HCT116 (cell line): ENCODE results near the gene DPH2. TPM values are rescaled to one million over a fixed set of nuclear protein-coding genes. Genes with fewer than 3 reads are reported as not detected.

Experiments
- ATAC-seq: fragments of 200-7000 bp; cut with Tn5 transposase; 2 replicates; pipeline ENCODE4 v1.9.1; 2020; ENCODE audit warnings: mild to moderate bottlenecking, moderate library complexity
- BruUV-seq: library from RNA; stranded (reverse); fragments of 400-500 nt; replicated peaks from 2 replicates; lab custom pipeline; 2021; lab: Mats Ljungman, UMichigan
- CTCF ChIA-PET: fragments of 300-600 bp; sonication (Branson Sonifier 250); formaldehyde crosslinking; loops from one replicate; lab custom pipeline; 2021; ENCODE audit warnings: antibody characterized with exemption; lab: Charles Lee
- POLR2A ChIA-PET: fragments of 300-600, 350-600 bp; sonication (Branson Sonifier 250); formaldehyde crosslinking; loops from one replicate; lab custom pipeline; 2021; ENCODE audit warnings: antibody characterized with exemption; lab: Charles Lee
- RAD21 ChIA-PET, 2 experiments: fragments of 300-600 bp; sonication (Branson Sonifier 250); formaldehyde crosslinking; loops; one replicate each; lab custom pipeline; 2023; ENCODE audit warnings: low total read pairs in 2 of 2; ENCODE audit not compliant: uncharacterized antibody in 2 of 2, unreplicated experiment in 2 of 2, low non-redundant PET in 1 of 2; lab: Charles Lee
- DNase-seq: peaks from one replicate; pipeline ENCODE4 v3.0.0-alpha.2; 2010; ENCODE audit warnings: low read depth, low spot score
- H2AFZ ChIP-seq: fragments of 200-600 bp; shearing (Covaris generic), sonication (generic); 2 replicates; pipeline ENCODE4 v1.6.1; 2017; ENCODE audit warnings: low read depth, mixed run types, mixed read lengths, antibody characterized with exemption, low read length; ENCODE audit not compliant: poor library complexity, severe bottlenecking
- H3K27ac ChIP-seq: 2 replicates; pipeline ENCODE4 v1.5.1; 2012; ENCODE audit warnings: low read depth, low read length
- H3K27me3 ChIP-seq: fragments of 200-600 bp; sonication (generic); 2 replicates; pipeline ENCODE4 v1.6.1; 2016; ENCODE audit warnings: mixed run types, low read length, mixed read lengths; ENCODE audit not compliant: insufficient read depth
- H3K36me3 ChIP-seq, 2 experiments: fragments of 200-500 bp in 1 of 2; fragments of 200-600 bp in 1 of 2; sonication (Bioruptor generic) in 1 of 2; sonication (generic) in 1 of 2; 2 replicates each; pipeline versions ENCODE4 v1.5.1 to v1.6.1; 2014 to 2016; ENCODE audit warnings: low read length in 2 of 2, inconsistent platforms in 1 of 2, mixed read lengths in 1 of 2, mixed run types in 1 of 2; ENCODE audit not compliant: insufficient read depth in 2 of 2, control insufficient read depth in 1 of 2
- H3K4me1 ChIP-seq, 2 experiments: fragments of 200-600 bp in 1 of 2; sonication (generic) in 1 of 2; 2 replicates each; pipeline versions ENCODE4 v1.5.1 to v1.6.1; 2012 to 2017; ENCODE audit warnings: low read length in 2 of 2, inconsistent platforms in 1 of 2, mild to moderate bottlenecking in 1 of 2, mixed read lengths in 1 of 2, mixed run types in 1 of 2, moderate library complexity in 1 of 2; ENCODE audit not compliant: insufficient read depth in 2 of 2, control insufficient read depth in 1 of 2
- H3K4me2 ChIP-seq: fragments of 200-600 bp; sonication (generic); 2 replicates; pipeline ENCODE4 v1.6.1; 2017; ENCODE audit warnings: mixed run types, low read length, mixed read lengths
- H3K4me3 ChIP-seq, 2 experiments: fragments of 200-600 bp in 1 of 2; sonication (generic) in 1 of 2; replicated peaks in 1 of 2; 2 replicates each; pipeline ENCODE4 v1.5.1; 2011 to 2016; ENCODE audit warnings: low read length in 2 of 2, control low read depth in 1 of 2, low read depth in 1 of 2, mild to moderate bottlenecking in 1 of 2, mixed read lengths in 1 of 2, mixed run types in 1 of 2
- H3K79me2 ChIP-seq: fragments of 200-600 bp; sonication (generic); 2 replicates; pipeline ENCODE4 v1.6.1; 2017; ENCODE audit warnings: mild to moderate bottlenecking, mixed run types, low read length, moderate library complexity, mixed read lengths; ENCODE audit not compliant: insufficient read depth
- H3K9ac ChIP-seq: fragments of 200-600 bp; sonication (generic); 2 replicates; pipeline ENCODE4 v1.6.1; 2016; ENCODE audit warnings: low read length, mixed read lengths
- H3K9me2 ChIP-seq: fragments of 200-600 bp; sonication (generic), shearing (Covaris generic); 2 replicates; pipeline ENCODE4 v1.6.1; 2017; ENCODE audit warnings: mixed run types, mild to moderate bottlenecking, moderate library complexity; ENCODE audit not compliant: insufficient read depth
- H3K9me3 ChIP-seq, 2 experiments: fragments of 200-500 bp in 1 of 2; fragments of 200-600 bp in 1 of 2; sonication (Bioruptor generic) in 1 of 2; sonication (generic) in 1 of 2; 2 replicates each; pipeline ENCODE4 v1.6.1; 2014 to 2017; ENCODE audit warnings: low read length in 2 of 2, mixed read lengths in 2 of 2, inconsistent platforms in 1 of 2, low read depth in 1 of 2, mild to moderate bottlenecking in 1 of 2, mixed run types in 1 of 2, moderate library complexity in 1 of 2; ENCODE audit not compliant: control insufficient read depth in 1 of 2, insufficient read depth in 1 of 2
- H4K20me1 ChIP-seq: fragments of 200-600 bp; sonication (generic), shearing (Covaris generic); 2 replicates; pipeline ENCODE4 v1.6.1; 2017; ENCODE audit warnings: mixed run types, mild to moderate bottlenecking, moderate library complexity; ENCODE audit not compliant: insufficient read depth
- EGR1 ChIP-seq: IDR thresholded peaks from 2 replicates; pipeline ENCODE4 v1.6.1; 2012; ENCODE audit warnings: low read depth
- EZH2 ChIP-seq: fragments of 200-600 bp; sonication (generic); IDR thresholded peaks from 2 replicates; pipeline ENCODE4 v1.6.1; 2017; ENCODE audit warnings: antibody characterized with exemption, mixed run types
- EZH2phosphoT487 ChIP-seq: fragments of 200-600 bp; IDR thresholded peaks from 2 replicates; pipeline ENCODE4 v1.6.1; 2018; ENCODE audit warnings: antibody characterized with exemption, borderline replicate concordance
- JUND ChIP-seq: IDR thresholded peaks from 2 replicates; pipeline ENCODE4 v1.6.1; 2012
- POLR2AphosphoS5 ChIP-seq: IDR thresholded peaks from 2 replicates; pipeline ENCODE4 v1.6.1; 2011; ENCODE audit warnings: mild to moderate bottlenecking, low read depth, low read length, moderate library complexity
- SIN3A ChIP-seq: IDR thresholded peaks from 2 replicates; pipeline ENCODE4 v1.6.1; 2012; ENCODE audit warnings: low read depth
- SRF ChIP-seq: IDR thresholded peaks from 2 replicates; pipeline ENCODE4 v1.6.1; 2012; ENCODE audit warnings: low read depth
- TCF7L2 ChIP-seq: IDR thresholded peaks from 2 replicates; pipeline ENCODE4 v1.7.0; 2011; ENCODE audit warnings: borderline replicate concordance, inconsistent platforms; ENCODE audit not compliant: insufficient read depth, insufficient read length; ENCODE audit errors: extremely low read depth
- YY1 ChIP-seq: IDR thresholded peaks from 2 replicates; pipeline ENCODE4 v1.6.1; 2011; ENCODE audit warnings: low read length, low read depth, moderate library complexity, mild to moderate bottlenecking; ENCODE audit not compliant: insufficient replicate concordance; ENCODE audit errors: extremely low read depth
- ZBTB33 ChIP-seq: IDR thresholded peaks from 2 replicates; pipeline ENCODE4 v1.6.1; 2011; ENCODE audit warnings: mild to moderate bottlenecking, low read length, moderate library complexity; ENCODE audit not compliant: insufficient replicate concordance; ENCODE audit errors: extremely low read depth
- ZNF274 ChIP-seq: fragments of 200-500 bp; sonication (Bioruptor generic); IDR thresholded peaks from 2 replicates; pipeline ENCODE4 v1.6.1; 2014; ENCODE audit warnings: mild to moderate bottlenecking, low read depth, low read length, inconsistent platforms
- intact Hi-C: fragments of 100-400 bp; cut with micrococcal nuclease; formaldehyde crosslinking; loops from 2 replicates; pipeline ENCODE4 v1.10.0; 2022
- total RNA-seq: library from RNA; stranded (reverse); gene quantifications from one replicate; pipeline ENCODE4 v1.2.1, GENCODE V29; 2021; ENCODE audit not compliant: unreplicated experiment
- TF ChIP-seq, protein P1 (sequence below): IDR thresholded peaks from 2 replicates; pipeline ENCODE4 v1.6.1; 2012

Gene DPH2
- total RNA-seq, 1 experiment from 2014 or later: 53.2 TPM

DNA sequence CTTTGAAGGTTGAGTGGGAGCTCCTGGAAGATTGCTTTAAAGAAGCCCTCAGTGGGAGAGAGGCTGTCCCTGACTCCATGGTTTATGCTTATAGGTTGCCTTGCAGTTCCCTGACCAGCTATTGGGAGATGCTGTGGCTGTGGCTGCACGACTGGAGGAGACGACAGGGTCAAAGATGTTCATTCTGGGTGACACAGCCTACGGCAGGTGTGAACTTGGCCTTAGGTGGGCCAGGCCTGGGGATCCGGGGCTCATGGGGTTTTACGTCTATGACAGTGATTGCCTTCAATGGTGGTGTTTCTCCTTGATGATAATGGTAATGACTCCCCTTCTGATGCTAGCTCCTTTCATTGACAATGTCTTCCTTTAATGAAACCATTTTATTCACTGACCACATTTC, 692 bp downstream of the DPH2 start (continued):
- TF ChIP-seq YY1 (no peak), JUND (no peak), EZH2 (no peak), SIN3A (no peak), TCF7L2 (no peak), EGR1 (no peak)

GRCh38 chr1:43970911-43971310, 1.1 kb downstream of the DPH2 start:
- H3K9me3 ChIP-seq: no peaks in the 10 kb centered on the region
- H4K20me1 ChIP-seq: no peaks in the 10 kb centered on the region
- peak overlapping the region; percentile 94 to 99 for H3K4me3 ChIP-seq
- ATAC-seq: no peak
- ChIA-PET POLR2A (no interaction called here), RAD21 (no interaction called here), CTCF (no interaction called here)
- H3K79me2 ChIP-seq: peaks cover 29% of the 10 kb centered on the region
- peaks cover 13 to 36% of the 10 kb centered on the region in 2 experiments for H3K4me1 ChIP-seq
- no peak for TF ChIP-seq EGR1
- no peak for TF ChIP-seq ZNF274
- no peak for TF ChIP-seq POLR2AphosphoS5
- TF ChIP-seq YY1: no peak
- TF ChIP-seq SRF: no peak
- TF ChIP-seq, protein P1, sequence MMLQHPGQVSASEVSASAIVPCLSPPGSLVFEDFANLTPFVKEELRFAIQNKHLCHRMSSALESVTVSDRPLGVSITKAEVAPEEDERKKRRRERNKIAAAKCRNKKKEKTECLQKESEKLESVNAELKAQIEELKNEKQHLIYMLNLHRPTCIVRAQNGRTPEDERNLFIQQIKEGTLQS: no peak
- no peak for TF ChIP-seq TCF7L2
- TF ChIP-seq EZH2phosphoT487: no peak
- no peak for TF ChIP-seq ZBTB33
- peak overlapping the region; percentile 85 for H3K9ac ChIP-seq
- peaks cover 9 to 29% of the 10 kb centered on the region in 2 experiments; a peak in 3 of 4 replicates for H3K36me3 ChIP-seq
- no peak overlapping the region for H2AFZ ChIP-seq
- BruUV-seq: no TSS peak
- no peak overlapping the region for H3K27ac ChIP-seq
- no peaks in the 10 kb centered on the region for H3K27me3 ChIP-seq
- DNase-seq: no peak
- peak overlapping the region; percentile 93 for H3K4me2 ChIP-seq
- intact Hi-C loops: no loop called here
- no peaks in the 10 kb centered on the region for H3K9me2 ChIP-seq
